SH-SY5Y (cell line): ENCODE results near the gene CRTC2.

Source experiments
- GATA2 ChIP-seq: IDR thresholded peaks from 2 replicates; pipeline ENCODE4 v1.6.1; 2011; ENCODE audit warnings: mild to moderate bottlenecking, low read depth, low read length
- GATA3 ChIP-seq: IDR thresholded peaks from 2 replicates; pipeline ENCODE4 v1.6.1; 2011; ENCODE audit warnings: low read depth, mild to moderate bottlenecking, low read length, moderate library complexity

The CRTC2 gene

DNA sequence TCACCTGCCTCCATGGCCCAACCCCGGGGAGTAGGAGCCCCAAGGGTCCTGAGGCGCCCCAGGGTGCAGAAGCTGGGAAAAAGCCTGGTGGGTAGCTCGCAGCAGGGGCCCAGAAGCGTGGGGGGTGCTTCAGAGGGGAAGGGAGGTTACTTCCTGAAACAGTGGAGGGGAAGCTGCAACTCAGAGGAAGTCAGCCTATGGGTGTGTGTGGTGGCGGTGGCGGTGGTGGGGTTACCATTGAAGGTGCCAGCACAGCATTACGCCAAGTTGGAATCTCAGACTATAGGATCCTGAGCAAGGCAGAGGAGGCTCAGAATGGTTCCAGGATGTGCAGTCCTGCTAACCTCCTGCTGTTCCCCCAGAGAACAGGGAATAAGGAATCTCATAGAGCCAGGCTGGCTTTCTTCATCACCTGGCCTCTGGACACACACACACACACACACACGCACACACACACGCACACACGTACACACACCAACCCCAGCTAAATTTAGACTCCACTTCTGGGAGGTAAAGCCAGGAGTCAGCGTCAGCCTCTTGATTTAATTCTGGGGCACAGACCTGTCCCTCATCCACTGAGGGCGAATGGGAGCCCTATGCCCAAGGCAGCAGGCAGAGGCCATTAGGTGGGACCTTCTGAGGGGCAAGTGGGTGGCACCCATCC is 13.1 kb downstream of the CRTC2 start:
- no peak for TF ChIP-seq GATA2
- TF ChIP-seq GATA3: no peak

DNA sequence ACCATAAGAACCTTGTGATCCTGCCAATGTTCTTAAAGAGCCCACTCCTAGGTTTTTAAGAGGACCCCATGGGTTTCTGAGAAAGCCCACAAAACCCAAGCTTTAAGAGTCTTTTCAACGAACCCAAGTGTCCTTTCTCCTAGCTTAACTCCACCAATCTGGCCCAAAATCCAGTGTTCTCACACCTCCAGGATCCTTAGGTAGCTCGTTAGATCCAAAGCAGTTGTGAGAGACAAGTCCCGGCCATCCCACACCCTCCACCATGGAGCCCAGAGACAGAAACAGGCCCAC is 13.6 kb downstream of the CRTC2 start:
- TF ChIP-seq GATA2 (no peak), GATA3 (no peak)

DNA sequence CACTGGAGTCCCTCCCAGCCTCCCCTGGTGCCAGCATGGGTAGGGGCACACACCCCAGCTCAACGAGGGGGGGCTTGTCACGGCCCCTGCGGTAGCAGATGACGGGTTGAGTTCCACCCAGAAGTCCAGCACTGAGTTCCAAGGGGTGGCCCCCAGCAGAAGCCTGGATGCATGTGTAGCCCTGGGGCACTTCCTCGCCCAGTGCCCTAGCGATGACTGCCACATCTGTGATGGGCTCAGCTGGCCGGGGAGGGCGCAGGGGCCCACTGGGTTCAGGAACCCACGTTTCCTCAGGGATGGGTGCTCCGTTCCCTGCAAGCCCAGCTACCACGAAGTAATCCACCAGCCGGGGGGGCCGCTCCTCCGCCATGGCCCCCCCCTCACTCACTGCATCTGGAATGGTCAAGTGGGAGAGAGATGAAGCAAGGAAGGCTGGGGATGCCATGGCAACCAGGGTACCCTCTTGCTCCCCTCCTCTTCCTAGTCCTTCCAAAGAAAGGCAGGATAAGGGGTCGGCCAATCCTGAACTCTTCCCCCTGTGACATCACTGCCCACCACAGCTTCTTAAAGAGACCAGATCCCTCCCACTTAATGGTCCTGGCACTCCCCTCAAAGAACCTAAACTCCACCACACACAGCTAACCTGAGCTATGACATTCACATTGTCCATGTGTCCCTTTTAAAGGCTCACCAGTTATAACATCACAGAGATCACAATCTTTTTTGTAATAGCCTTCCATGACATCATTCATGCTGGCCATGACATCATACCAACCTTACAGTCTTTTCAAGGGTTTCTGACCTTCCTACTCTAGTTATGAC is 14.2 kb downstream of the CRTC2 start:
- no peak for TF ChIP-seq GATA3
- TF ChIP-seq GATA2: no peak; the same call in 1 of the 2 replicates

DNA sequence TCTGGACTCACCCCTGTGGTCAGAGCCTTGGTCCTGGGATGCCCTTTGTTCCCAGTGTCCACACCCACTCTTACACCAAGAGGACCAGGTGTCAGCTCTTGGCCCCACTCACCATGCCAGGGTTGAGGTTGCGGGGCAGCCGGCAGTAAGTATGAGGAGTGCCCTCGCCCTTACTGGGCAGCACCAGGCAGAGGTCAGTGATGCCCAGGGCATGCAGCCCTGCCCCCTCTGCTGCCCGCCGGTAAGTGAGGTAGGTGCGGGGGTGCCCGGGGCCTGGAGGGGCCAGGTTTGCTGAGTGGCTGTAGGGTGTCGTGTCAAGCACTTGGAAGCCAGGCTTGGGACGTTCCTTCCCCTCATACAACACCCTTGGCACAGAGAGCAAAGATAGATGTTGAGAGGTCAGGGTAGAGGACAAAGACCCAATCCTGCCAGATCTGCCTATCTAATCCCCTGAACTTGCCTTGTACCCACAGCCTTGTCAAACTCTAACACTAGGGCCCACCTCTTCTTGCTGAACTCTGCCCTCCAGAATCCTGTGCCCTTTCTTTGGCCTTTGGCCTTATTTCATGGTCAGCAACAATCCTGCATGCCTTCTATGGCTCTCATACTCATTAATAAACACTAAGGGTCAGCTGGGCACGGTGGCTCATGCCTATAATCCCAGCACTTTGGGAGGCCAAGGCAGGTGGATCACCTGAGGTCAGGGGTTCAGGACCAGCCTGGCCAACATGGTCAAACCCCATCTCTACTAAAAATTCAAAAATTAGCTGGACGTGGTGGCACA is 15.5 kb downstream of the CRTC2 start:
- TF ChIP-seq GATA2 (no peak), GATA3 (no peak)

DNA sequence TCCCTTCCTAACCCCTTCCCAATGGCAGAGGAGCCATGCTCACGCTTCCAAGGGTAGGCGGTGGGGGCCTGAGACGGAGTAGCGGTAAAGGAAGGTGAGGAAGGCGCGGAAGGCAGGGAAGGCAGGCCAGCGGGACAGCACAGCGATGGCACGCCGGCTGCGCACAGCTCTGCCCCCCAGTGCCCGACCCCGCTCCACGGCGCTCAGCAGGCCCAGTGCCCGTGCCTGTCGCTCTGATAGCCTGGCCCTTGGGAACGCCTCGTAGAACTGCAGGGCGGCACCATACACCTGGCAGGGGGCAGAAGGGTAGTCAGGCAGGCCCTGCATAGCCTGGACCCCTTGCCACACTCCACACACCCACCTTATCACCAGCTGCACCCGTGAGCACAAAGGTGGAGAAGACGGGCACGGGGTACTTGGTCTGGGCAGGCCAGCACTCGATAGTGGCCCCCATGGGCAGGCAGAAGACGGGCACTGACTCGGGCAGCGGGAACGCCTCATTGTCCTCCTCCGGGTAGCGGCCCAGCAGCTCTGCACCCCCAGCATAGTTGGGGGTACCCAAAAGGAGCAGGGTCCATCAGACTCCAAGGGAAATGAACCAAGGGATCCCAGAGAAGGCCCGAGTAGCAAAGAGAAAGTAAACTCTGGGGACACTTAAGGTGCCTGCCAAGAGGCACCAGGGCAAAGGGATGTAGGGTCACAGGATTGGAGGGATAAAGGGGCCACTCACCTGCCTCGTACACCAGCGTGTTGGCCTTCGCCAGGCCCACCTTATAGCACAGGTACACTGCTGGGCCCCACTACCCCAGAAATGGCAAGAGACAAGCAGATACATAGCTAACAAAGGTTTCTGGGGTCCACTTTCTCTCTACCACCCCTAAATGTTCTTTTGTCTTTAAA is 16.3 kb downstream of the CRTC2 start:
- TF ChIP-seq GATA3: no peak
- no peak for TF ChIP-seq GATA2

DNA sequence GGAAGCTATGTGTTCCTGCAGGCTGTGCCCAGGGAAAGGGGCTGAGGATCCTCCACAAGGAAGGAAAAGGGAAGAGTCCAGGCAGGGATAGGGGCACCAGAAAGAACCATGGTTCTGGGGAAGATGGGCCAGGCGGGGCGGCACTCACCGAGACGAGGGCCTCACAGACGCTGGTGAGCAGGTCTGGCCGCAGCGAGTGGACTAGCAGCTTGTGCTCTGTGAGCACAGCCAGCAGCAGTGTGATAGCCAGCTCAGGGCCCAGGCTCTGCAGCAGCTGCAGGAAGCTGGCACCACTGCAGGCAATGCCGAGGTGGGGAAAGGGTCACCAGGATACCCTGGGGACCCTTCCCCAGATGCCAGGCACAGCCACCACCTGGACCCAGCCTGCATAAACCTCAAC is 17.7 kb downstream of the CRTC2 start:
- TF ChIP-seq GATA3 (no peak), GATA2 (no peak)

DNA sequence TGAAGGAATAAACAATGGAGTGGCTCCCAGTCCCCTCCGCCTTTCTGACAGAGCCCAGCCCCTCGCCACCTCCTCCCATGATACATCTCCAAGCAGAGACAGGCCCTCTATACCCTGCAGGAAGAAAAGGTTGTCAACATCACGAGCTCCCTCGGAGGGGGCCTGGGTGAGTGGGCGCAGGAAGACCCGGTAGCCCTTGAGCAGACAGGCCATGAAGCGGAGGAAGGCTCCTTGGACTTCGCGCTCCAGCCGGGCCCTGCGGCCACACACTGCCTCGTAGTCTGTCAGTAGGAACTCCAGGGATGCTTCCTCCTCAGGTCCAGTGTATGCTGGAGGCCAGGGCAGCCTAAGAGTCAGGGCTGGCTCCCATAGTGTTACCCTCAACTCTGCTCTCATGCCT is 18.9 kb downstream of the CRTC2 start:
- TF ChIP-seq GATA2 (no peak), GATA3 (no peak)

DNA sequence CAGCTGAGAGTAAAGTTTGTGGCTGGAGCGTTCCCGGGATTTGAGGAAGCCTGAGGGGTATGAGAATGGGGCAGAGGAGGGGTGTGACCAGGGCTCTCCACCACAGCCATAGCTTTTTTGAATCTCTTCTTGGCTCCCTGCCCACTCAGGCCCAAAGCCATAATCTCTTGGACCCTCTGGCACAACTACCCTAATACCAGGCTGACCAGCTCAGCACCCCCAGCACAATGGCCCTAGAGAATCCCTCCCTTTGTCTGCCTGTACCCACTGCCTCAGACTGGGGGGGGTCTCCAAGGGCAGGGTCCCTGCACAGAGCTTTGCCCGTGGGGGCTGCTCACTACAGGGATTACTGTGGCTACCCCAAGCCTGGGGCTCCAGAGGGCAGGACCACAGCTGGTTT is 19.4 kb downstream of the CRTC2 start:
- no peak for TF ChIP-seq GATA3
- TF ChIP-seq GATA2: no peak

DNA sequence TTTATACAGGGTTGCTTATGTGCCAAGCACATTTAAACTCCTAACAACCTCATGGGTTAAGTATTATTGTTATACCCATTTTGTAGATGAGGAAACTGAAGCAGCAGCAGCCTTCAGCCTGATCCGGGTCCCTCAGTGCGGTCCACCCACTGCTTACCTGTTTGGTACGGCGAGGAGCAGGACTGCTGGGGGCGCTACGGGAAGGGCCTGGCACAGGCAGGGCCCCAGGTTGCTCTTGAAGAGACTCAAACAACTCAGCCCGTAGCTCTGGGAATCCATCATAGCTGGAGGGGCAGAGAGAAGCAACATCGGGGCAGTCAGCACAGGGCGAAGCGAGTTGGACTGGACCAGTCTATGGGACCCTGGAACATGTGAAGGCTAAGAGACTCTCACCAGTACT is 21.1 kb downstream of the CRTC2 start:
- TF ChIP-seq GATA2: no peak
- TF ChIP-seq GATA3: no peak

DNA sequence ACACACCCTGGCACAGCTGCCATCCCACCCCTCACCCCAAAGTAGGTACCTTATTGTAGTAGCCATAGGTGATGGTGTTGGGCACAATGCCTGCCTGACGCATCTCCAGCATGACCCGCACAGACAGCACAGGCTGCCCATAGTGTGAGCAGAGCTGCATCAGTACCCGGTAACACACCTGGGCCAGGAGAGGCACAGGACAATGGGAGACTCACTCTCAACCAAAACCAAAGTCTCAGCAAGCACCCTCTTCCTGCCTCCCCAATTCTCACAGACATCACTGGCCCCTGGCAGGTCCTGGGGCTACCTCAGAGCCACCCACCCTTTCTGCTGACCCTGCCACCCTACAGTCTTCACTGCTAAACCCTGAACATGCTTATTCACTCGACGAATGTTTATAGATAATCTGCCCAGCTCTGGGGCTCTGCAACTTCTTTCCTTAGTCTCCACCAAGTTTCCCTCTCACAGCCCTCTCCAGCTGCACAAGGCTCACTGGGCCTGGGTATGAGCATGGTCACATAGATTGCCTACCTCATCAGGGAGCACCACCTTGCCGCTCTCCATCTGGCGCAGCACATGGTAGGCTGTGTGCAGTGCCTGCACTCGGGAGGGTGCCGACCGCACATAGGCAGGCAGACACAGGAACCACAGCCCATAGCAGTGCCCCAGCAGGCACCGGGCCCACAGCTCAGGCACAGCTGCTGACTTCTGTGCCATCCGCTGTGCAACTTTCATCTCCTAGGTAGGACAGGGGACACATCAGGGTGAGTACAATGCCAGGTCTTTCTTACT is 22.2 kb downstream of the CRTC2 start:
- TF ChIP-seq GATA2 (no peak), GATA3 (no peak)

DNA sequence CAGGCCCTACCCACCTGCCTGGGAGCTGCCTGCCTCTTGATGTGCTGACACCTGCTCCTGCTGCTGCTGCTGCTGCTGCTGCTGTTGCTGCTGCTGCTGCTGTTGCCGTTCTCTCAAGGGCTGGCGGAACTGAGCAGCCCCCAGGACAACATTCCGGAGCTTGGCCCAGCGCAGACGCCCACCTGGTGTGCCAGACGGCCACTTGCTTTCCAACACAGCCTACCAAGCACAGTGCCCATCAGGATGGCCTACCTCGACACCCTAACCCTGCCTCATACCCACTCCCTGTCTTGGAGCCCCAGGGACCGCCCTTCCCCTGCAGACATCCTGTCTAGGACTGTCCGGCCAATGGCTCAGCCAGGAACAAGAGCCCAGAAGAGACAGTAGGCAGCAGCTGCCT is 23.7 kb downstream of the CRTC2 start:
- no peak for TF ChIP-seq GATA2
- no peak for TF ChIP-seq GATA3

DNA sequence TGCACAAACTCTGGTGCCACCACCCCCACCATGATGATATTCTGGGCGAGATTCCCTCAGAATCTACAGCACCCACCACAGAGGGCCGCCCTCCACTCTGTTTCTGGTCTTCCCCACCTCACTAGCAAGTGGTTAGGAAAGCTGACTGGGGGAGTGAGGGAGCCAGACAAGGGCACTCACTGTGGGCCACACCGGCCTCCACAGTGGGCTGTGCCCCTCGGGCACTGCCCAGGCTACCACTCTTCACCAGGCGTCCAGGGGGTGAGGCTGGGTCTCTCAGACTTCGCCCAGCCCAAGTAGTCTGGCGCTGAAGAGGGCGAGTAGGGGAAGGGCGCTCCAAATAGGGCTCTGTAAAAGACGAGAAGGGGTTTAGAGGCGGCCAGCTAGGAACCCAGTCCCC is 24.5 kb downstream of the CRTC2 start:
- no peak for TF ChIP-seq GATA2
- TF ChIP-seq GATA3: no peak

DNA sequence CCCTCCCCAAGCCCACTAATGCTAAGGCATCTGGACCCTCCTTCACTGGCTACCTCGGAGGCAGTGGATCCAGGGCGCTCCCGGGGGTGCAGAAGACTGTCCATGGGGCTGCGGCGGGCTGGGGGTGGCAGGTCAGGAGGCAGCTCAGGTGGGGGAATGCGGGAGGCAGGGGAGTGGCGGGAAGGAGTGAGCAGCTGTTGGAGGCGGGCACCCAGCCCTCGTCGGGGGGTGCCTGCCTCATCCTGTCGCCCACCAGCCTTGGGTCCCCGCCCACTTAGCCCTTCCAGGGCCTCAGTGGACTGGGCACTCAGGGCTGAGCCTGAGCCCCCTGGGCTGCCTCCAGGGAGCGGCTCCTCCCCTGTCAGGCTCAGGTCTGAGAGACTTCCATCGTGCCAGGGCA is 25.0 kb downstream of the CRTC2 start:
- TF ChIP-seq GATA3: no peak
- TF ChIP-seq GATA2: no peak
